Central memory CD8-positive, alpha-beta T cell (primary cell): ENCODE data around the gene IMMT.
"Not testable (repeated sequence)": the region's sequence is repeated elsewhere in the genome, so short reads cannot be mapped to it uniquely, and the experiment has no call there.

ENCODE experiments used
- ATAC-seq: fragments of 150-1000 bp; cut with Tn5 transposase; replicated peaks from 2 replicates; pipeline ENCODE4 v1.10.0; 2022; ENCODE audit warnings: mild to moderate bottlenecking, moderate FRiP score, moderate number of reproducible peaks; ENCODE audit not compliant: poor library complexity, severe bottlenecking; ENCODE audit errors: extremely low read depth
- DNase-seq, 2 donors: peaks; one replicate each; pipeline ENCODE4 v3.0.0; 2021; ENCODE audit warnings: low spot score in 2 of 2
- H3K27ac Mint-ChIP-seq: one replicate; pipeline ENCODE4 v1.8.0; 2022; ENCODE audit warnings: low read depth, mild to moderate bottlenecking, moderate library complexity, mixed read lengths
- H3K27me3 Mint-ChIP-seq: one replicate; pipeline ENCODE4 v1.8.0; 2022; ENCODE audit warnings: mixed read lengths
- H3K36me3 Mint-ChIP-seq: one replicate; pipeline ENCODE4 v1.8.0; 2022; ENCODE audit warnings: mild to moderate bottlenecking, moderate library complexity, mixed read lengths; ENCODE audit not compliant: insufficient read depth
- H3K4me1 Mint-ChIP-seq: one replicate; pipeline ENCODE4 v1.8.0; 2022; ENCODE audit warnings: mixed read lengths
- H3K4me3 Mint-ChIP-seq: one replicate; pipeline ENCODE4 v1.8.0; 2022; ENCODE audit warnings: mild to moderate bottlenecking, moderate library complexity, mixed read lengths
- H3K9me3 Mint-ChIP-seq: one replicate; pipeline ENCODE4 v1.8.0; 2022; ENCODE audit warnings: mixed read lengths

The IMMT gene

GRCh38 chr2:86204458-86204857 lies 9.2 kb upstream of the IMMT start:
- peaks cover 25% of the 10 kb centered on the region for H3K4me1 Mint-ChIP-seq
- ATAC-seq (no peak), DNase-seq (no peak)
- no peak overlapping the region for H3K27ac Mint-ChIP-seq
- no peaks in the 10 kb centered on the region for H3K9me3 Mint-ChIP-seq
- no peaks in the 10 kb centered on the region for H3K27me3 Mint-ChIP-seq
- peaks cover 36% of the 10 kb centered on the region for H3K36me3 Mint-ChIP-seq
- H3K4me3 Mint-ChIP-seq: no peak overlapping the region

GRCh38 chr2:86203614-86204013 lies 8.4 kb upstream of the IMMT start:
- no peak overlapping the region for H3K27ac Mint-ChIP-seq
- H3K36me3 Mint-ChIP-seq: peaks cover 34% of the 10 kb centered on the region
- peaks cover 29% of the 10 kb centered on the region for H3K4me1 Mint-ChIP-seq
- ATAC-seq (no peak), DNase-seq (no peak)
- no peaks in the 10 kb centered on the region for H3K9me3 Mint-ChIP-seq
- no peak overlapping the region for H3K4me3 Mint-ChIP-seq
- H3K27me3 Mint-ChIP-seq: no peaks in the 10 kb centered on the region

- no peaks in the 10 kb centered on the region for H3K9me3 Mint-ChIP-seq
- DNase-seq: no peak
- no peak overlapping the region for H3K27ac Mint-ChIP-seq
- no peak for ATAC-seq
- H3K4me1 Mint-ChIP-seq: peaks cover 29% of the 10 kb centered on the region
- no peaks in the 10 kb centered on the region for H3K27me3 Mint-ChIP-seq
- H3K4me3 Mint-ChIP-seq: no peak overlapping the region
- H3K36me3 Mint-ChIP-seq: peaks cover 26% of the 10 kb centered on the region
Observed at GRCh38 chr2:86202702-86203101, 7.4 kb upstream of the IMMT start.

- DNase-seq (no peak), ATAC-seq (no peak)
- H3K9me3 Mint-ChIP-seq: no peaks in the 10 kb centered on the region
- no peaks in the 10 kb centered on the region for H3K27me3 Mint-ChIP-seq
- peaks cover 29% of the 10 kb centered on the region for H3K4me1 Mint-ChIP-seq
- H3K4me3 Mint-ChIP-seq: no peak overlapping the region
- H3K27ac Mint-ChIP-seq: no peak overlapping the region
- peaks cover 23% of the 10 kb centered on the region for H3K36me3 Mint-ChIP-seq
Observed at GRCh38 chr2:86202336-86202692, 7.1 kb upstream of the IMMT start.

GRCh38 chr2:86201671-86202335 lies 6.5 kb upstream of the IMMT start:
- no peak for DNase-seq
- Mint-ChIP-seq H3K27me3 (no peaks in the 10 kb centered on the region), H3K4me1 (peaks cover 29% of the 10 kb centered on the region), H3K36me3 (peaks cover 20% of the 10 kb centered on the region), H3K4me3 (no peak overlapping the region), H3K27ac (no peak overlapping the region), H3K9me3 (no peaks in the 10 kb centered on the region)
- no peak for ATAC-seq

GRCh38 chr2:86200564-86200963 lies 5.3 kb upstream of the IMMT start:
- Mint-ChIP-seq H3K36me3 (peaks cover 16% of the 10 kb centered on the region), H3K4me1 (peaks cover 32% of the 10 kb centered on the region), H3K27ac (peak overlapping the region; percentile 83), H3K4me3 (peak overlapping the region; percentile 88)
- not testable (repeated sequence) for DNase-seq, ATAC-seq, H3K9me3 Mint-ChIP-seq, H3K27me3 Mint-ChIP-seq

GRCh38 chr2:86199834-86200177 lies 4.5 kb upstream of the IMMT start:
- DNase-seq: no peak
- Mint-ChIP-seq H3K4me1 (peaks cover 39% of the 10 kb centered on the region), H3K27me3 (no peaks in the 10 kb centered on the region), H3K4me3 (peak overlapping the region; percentile 88), H3K9me3 (no peaks in the 10 kb centered on the region), H3K36me3 (peaks cover 23% of the 10 kb centered on the region), H3K27ac (peak overlapping the region; percentile 83)
- no peak for ATAC-seq

GRCh38 chr2:86195808-86196387 lies 636 bp upstream of the IMMT start:
- ATAC-seq (no peak), DNase-seq (no peak)
- Mint-ChIP-seq H3K27me3 (no peaks in the 10 kb centered on the region), H3K9me3 (no peaks in the 10 kb centered on the region), H3K36me3 (peaks cover 20% of the 10 kb centered on the region), H3K27ac (peak overlapping the region; percentile 92), H3K4me3 (peak overlapping the region; percentile 87), H3K4me1 (peaks cover 46% of the 10 kb centered on the region)

- DNase-seq (no peak), ATAC-seq (no peak)
- peak overlapping the region; percentile 87 for H3K4me3 Mint-ChIP-seq
- peaks cover 23% of the 10 kb centered on the region for H3K36me3 Mint-ChIP-seq
- peaks cover 52% of the 10 kb centered on the region for H3K4me1 Mint-ChIP-seq
- no peaks in the 10 kb centered on the region for H3K27me3 Mint-ChIP-seq
- no peaks in the 10 kb centered on the region for H3K9me3 Mint-ChIP-seq
- H3K27ac Mint-ChIP-seq: peak overlapping the region; percentile 92
Observed at GRCh38 chr2:86194751-86195054, 559 bp downstream of the IMMT start.

GRCh38 chr2:86193901-86194567 lies 1.2 kb downstream of the IMMT start:
- Mint-ChIP-seq H3K4me3 (peak overlapping the region; percentile 87), H3K27me3 (no peaks in the 10 kb centered on the region), H3K36me3 (peaks cover 19% of the 10 kb centered on the region), H3K27ac (peak overlapping the region; percentile 92), H3K9me3 (no peaks in the 10 kb centered on the region), H3K4me1 (peaks cover 47% of the 10 kb centered on the region)
- DNase-seq: no peak
- no peak for ATAC-seq

GRCh38 chr2:86189782-86190416 lies 5.4 kb downstream of the IMMT start:
- DNase-seq (no peak), ATAC-seq (no peak)
- Mint-ChIP-seq H3K27ac (no peak overlapping the region), H3K36me3 (peaks cover 8% of the 10 kb centered on the region), H3K27me3 (no peaks in the 10 kb centered on the region), H3K9me3 (no peaks in the 10 kb centered on the region), H3K4me3 (no peak overlapping the region), H3K4me1 (peaks cover 62% of the 10 kb centered on the region)

GRCh38 chr2:86186431-86186830 lies 8.8 kb downstream of the IMMT start:
- Mint-ChIP-seq H3K9me3 (no peaks in the 10 kb centered on the region), H3K4me1 (peaks cover 60% of the 10 kb centered on the region), H3K4me3 (peak overlapping the region; percentile 70), H3K27ac (peak overlapping the region; percentile 92), H3K36me3 (peaks cover 5% of the 10 kb centered on the region), H3K27me3 (no peaks in the 10 kb centered on the region)
- no peak for ATAC-seq
- no peak for DNase-seq
